ENCODE data around the gene MYO1H. TPM values are rescaled to one million over a fixed set of nuclear protein-coding genes. Genes with fewer than 3 reads are reported as not detected.

Gene MYO1H
- total RNA-seq, 4 donors from 2014 or later, result 0.17 to 0.57 TPM; not detected in 2

GRCh38 chr12:109473006-109473405 lies 125.3 kb downstream of the MYO1H start:
- no peak for TF ChIP-seq CTCF (IDR thresholded peaks at IDR 0.05; ENCODE audit: low read depth)

GRCh38 chr12:109475121-109475520 lies 127.4 kb downstream of the MYO1H start:
- no peak for TF ChIP-seq CTCF (IDR thresholded peaks at IDR 0.05; ENCODE audit: low read depth)

- no peak for TF ChIP-seq CTCF (IDR thresholded peaks at IDR 0.05; ENCODE audit: low read depth)
Measured at GRCh38 chr12:109475993-109476806, 128.5 kb downstream of the MYO1H start.

- no peak for TF ChIP-seq CTCF (IDR thresholded peaks at IDR 0.05; ENCODE audit: low read depth)
Measured at GRCh38 chr12:109476807-109477184, 129.1 kb downstream of the MYO1H start.

GRCh38 chr12:109477185-109477962 lies 129.7 kb downstream of the MYO1H start, which contains the start of the genes KCTD10 and UBE3B:
Gene KCTD10, minus strand, starts transcription at chr12:109477300. Its CDS starts 38 bp downstream, at chr12:109477262.
Gene UBE3B, plus strand, starts transcription at chr12:109477634. Its CDS starts 5,918 bp downstream, at chr12:109483552.
- TF ChIP-seq CTCF (IDR thresholded peaks at IDR 0.05; ENCODE audit: low read depth), result no peak

- no peak for TF ChIP-seq CTCF (IDR thresholded peaks at IDR 0.05; ENCODE audit: low read depth)
Measured at GRCh38 chr12:109477963-109478315, 130.2 kb downstream of the MYO1H start.

GRCh38 chr12:109479761-109480160 lies 132.1 kb downstream of the MYO1H start:
- TF ChIP-seq CTCF (IDR thresholded peaks at IDR 0.05; ENCODE audit: low read depth), result no peak

Data from subcutaneous adipose tissue (tissue), 4 donors.